Dedifferentiated amniotic fluid mesenchymal stem cell (primary cell): Measurements from ENCODE around the gene ZYG11B.
"Not testable (repeated sequence)": the region's sequence is repeated elsewhere in the genome, so short reads cannot be mapped to it uniquely, and the experiment has no call there.

Source experiments
- DNase-seq: peaks from one replicate; pipeline ENCODE4 v3.0.0-alpha.2; 2016; ENCODE audit errors: extremely low spot score

The ZYG11B gene

GRCh38 chr1:52852854-52853253 is 126.6 kb downstream of the ZYG11B start:
- no peak for DNase-seq

- DNase-seq: no peak
Observed at GRCh38 chr1:52855584-52855983, 129.3 kb downstream of the ZYG11B start.

GRCh38 chr1:52856026-52856425 is 129.8 kb downstream of the ZYG11B start:
- no peak for DNase-seq

DNA sequence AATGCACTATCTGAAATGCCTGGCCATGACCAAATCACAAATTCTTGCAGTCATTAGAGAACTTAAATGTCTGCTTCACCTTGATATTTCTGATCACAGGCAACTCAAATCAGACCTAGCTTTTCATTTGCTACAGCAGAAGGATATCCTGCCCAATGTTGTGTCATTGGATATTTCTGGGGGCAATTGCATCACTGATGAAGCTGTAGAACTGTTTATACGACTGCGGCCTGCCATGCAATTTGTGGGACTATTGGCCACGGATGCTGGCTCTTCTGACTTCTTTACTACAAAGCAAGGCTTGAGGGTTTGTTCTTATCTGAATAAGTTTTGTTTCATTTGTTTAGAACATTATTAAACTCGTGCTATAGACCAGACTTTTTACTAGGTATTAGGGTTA is 131.2 kb downstream of the ZYG11B start:
- no peak for DNase-seq

DNA sequence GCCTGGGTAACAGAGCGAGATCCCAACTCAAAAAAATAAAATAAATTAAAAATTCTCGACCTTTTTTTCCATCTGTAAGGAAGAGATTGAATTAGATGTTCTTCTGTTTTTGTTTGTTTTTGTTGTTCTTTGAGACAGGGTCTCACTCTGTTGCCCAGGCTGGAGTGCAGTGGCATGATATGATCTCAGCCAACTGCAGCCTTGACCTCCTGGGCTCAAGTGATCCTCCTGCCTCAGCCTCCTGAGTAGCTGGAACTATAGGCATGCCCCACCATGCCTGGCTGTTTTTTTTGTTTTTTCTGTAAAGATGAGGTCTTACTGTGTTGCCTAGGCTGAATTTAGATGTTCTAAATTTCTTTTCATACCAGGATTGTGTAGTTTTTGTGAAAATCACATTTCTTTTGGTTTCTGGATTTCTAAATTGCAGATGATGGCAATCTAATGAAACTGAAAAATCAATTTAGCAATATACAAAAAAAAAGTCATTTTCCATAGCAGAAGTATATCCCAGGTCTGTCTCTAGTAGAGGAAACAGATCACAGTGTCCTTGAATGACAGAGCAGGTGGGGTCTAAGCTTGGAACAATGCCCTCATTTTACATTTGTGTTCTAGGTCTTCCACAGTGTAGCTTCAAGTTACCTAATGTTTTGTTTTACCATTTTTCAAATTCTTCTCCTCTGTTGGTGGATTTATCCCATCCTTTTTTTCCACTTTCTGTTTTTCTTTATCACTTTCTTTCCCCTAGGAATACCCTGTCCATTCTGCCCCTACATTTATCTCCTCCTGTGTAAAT is 136.6 kb downstream of the ZYG11B start:
- DNase-seq: no peak

- DNase-seq: no peak
Observed at GRCh38 chr1:52867087-52867863, 141.0 kb downstream of the ZYG11B start.

DNA sequence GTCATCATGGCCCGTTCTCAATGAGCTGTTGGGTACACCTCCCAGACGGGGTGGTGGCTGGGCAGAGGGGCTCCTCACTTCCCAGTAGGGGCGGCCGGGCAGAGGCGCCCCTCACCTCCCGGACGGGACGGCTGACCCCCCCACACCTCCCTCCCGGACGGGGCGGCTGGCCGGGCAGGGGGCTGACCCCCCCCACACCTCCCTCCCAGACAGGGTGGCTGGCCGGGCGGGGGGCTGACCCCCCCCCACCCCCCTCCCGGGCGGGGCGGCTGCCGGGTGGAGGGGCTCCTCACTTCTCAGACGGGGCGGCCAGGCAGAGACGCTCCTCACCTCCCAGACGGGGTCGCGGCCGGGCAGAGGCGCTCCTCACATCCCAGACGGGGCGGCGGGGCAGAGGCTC is 143.5 kb downstream of the ZYG11B start:
- DNase-seq: not testable (repeated sequence)

DNA sequence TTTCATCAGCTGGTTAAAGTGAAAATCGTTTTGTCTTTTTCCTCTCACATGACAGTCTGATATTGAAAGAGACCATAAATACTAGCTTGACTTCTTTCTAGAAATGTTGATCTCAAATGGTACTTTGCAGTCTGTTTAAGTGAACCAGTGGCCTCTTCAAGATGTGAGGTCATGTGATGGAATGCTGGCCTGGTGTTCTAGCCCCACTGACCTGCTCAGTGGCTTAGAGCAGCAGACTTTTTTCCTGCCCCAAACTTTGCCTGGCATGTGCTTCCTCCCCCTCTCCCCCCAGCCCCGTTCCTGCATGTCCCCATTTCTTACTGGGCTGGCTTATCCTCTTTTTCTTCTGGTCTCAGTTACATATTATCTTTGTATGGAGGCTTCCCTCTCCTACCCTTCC is 150.6 kb downstream of the ZYG11B start:
- no peak for DNase-seq
